Urinary bladder (tissue), 4 donors: Measurements from ENCODE around the gene CLTCL1. TPM values are rescaled to one million over a fixed set of nuclear protein-coding genes. Genes with fewer than 3 reads are reported as not detected.
"Not testable (repeated sequence)": the region's sequence is repeated elsewhere in the genome, so short reads cannot be mapped to it uniquely, and the experiment has no call there.

Experiments used
- DNase-seq: peaks from one replicate; pipeline ENCODE4 v3.0.0-alpha.2; 2015; ENCODE audit errors: extremely low spot score
- H3K27ac ChIP-seq: one replicate; pipeline ENCODE4 v1.5.1; 2013; ENCODE audit warnings: low read depth, mild to moderate bottlenecking, moderate library complexity
- H3K36me3 ChIP-seq: one replicate; pipeline ENCODE4 v1.6.1; 2013; ENCODE audit warnings: mild to moderate bottlenecking, moderate library complexity; ENCODE audit not compliant: insufficient read depth
- H3K4me1 ChIP-seq: one replicate; pipeline ENCODE4 v1.6.1; 2013; ENCODE audit warnings: mild to moderate bottlenecking, moderate library complexity; ENCODE audit not compliant: insufficient read depth
- H3K4me3 ChIP-seq: one replicate; pipeline ENCODE4 v1.5.1; 2013; ENCODE audit warnings: low read depth, low read length
- WGBS: extraction: QIAGEN DNeasy Blood & Tissue Kit; methylation state at CpG from one replicate; pipeline ENCODE4 v1.1.7; 2013; 5-methylcytosine and 5-hydroxymethylcytosine counted together
- polyA plus RNA-seq: library from polyadenylated mRNA; stranded (reverse); fragments of 200-250 nt; gene quantifications from one replicate; pipeline ENCODE4 v1.2.3, GENCODE V29; 2013
- total RNA-seq: library from RNA; depleted of rRNA; stranded (reverse); fragments of >200 nt; gene quantifications from one replicate; pipeline ENCODE4 v1.2.3, GENCODE V29; 2014
- donor health status: healthy with polysubstance abuse.
- donor health status: healthy.

CLTCL1 gene
- total and polyA plus RNA-seq, 2 donors, result 6.0 to 7.0 TPM

GRCh38 chr22:19279143-19279542 is 12.4 kb downstream of the CLTCL1 start:
- H3K4me1 ChIP-seq, DNase-seq, H3K36me3 ChIP-seq, H3K4me3 ChIP-seq, H3K27ac ChIP-seq: not testable (repeated sequence)
- whole genome bisulfite sequencing, result 96% methylated on average over 10 of the region's 10 CpGs

- no peak for DNase-seq
- 94% methylated on average over 8 of the region's 8 CpGs for WGBS
- Histone ChIP-seq H3K27ac (no peak overlapping the region), H3K4me3 (no peak overlapping the region), H3K4me1 (no peaks in the 10 kb centered on the region), H3K36me3 (no peaks in the 10 kb centered on the region)
Observed at GRCh38 chr22:19277785-19278184, 13.7 kb downstream of the CLTCL1 start.

GRCh38 chr22:19275919-19276600 is 15.5 kb downstream of the CLTCL1 start:
- WGBS, result 40% methylated on average over 6 of the region's 6 CpGs
- H3K27ac ChIP-seq, result no peak overlapping the region
- DNase-seq, result no peak
- H3K4me3 ChIP-seq, result no peak overlapping the region
- H3K36me3 ChIP-seq, result no peaks in the 10 kb centered on the region
- H3K4me1 ChIP-seq, result no peaks in the 10 kb centered on the region

- H3K27ac ChIP-seq, result no peak overlapping the region
- no peaks in the 10 kb centered on the region for H3K36me3 ChIP-seq
- no peak overlapping the region for H3K4me3 ChIP-seq
- whole genome bisulfite sequencing, result 86% methylated on average over 7 of the region's 7 CpGs
- no peak for DNase-seq
- H3K4me1 ChIP-seq, result no peaks in the 10 kb centered on the region
Observed at GRCh38 chr22:19275513-19275912, 16.0 kb downstream of the CLTCL1 start.

GRCh38 chr22:19275104-19275503 is 16.4 kb downstream of the CLTCL1 start:
- Histone ChIP-seq H3K4me1 (no peaks in the 10 kb centered on the region), H3K4me3 (no peak overlapping the region), H3K27ac (no peak overlapping the region), H3K36me3 (no peaks in the 10 kb centered on the region)
- DNase-seq, result no peak
- WGBS, result 92% methylated on average over 8 of the region's 8 CpGs

- Histone ChIP-seq H3K36me3 (no peaks in the 10 kb centered on the region), H3K4me1 (no peaks in the 10 kb centered on the region), H3K27ac (no peak overlapping the region), H3K4me3 (no peak overlapping the region)
- 81% methylated on average over 10 of the region's 10 CpGs for WGBS
- no peak for DNase-seq
Observed at GRCh38 chr22:19271856-19272535, 19.5 kb downstream of the CLTCL1 start.

- Histone ChIP-seq H3K27ac (no peak overlapping the region), H3K4me3 (no peak overlapping the region), H3K36me3 (no peaks in the 10 kb centered on the region), H3K4me1 (no peaks in the 10 kb centered on the region)
- WGBS, result 69% methylated on average over 4 of the region's 4 CpGs
- DNase-seq, result no peak
Observed at GRCh38 chr22:19271273-19271855, 20.2 kb downstream of the CLTCL1 start.

GRCh38 chr22:19270873-19271272 is 20.6 kb downstream of the CLTCL1 start:
- no peak for DNase-seq
- 95% methylated on average over 1 of the region's 1 CpG for WGBS
- H3K27ac ChIP-seq, result no peak overlapping the region

GRCh38 chr22:19266547-19267086 is 24.9 kb downstream of the CLTCL1 start:
- DNase-seq, result no peak
- no peaks in the 10 kb centered on the region for H3K4me1 ChIP-seq
- H3K4me3 ChIP-seq, result no peak overlapping the region
- H3K36me3 ChIP-seq, result no peaks in the 10 kb centered on the region
- no peak overlapping the region for H3K27ac ChIP-seq
- WGBS, result 89% methylated on average over 2 of the region's 2 CpGs

More at GRCh38 chr22:19270873-19271272, 20.6 kb downstream of the CLTCL1 start:
- Histone ChIP-seq H3K36me3 (no peaks in the 10 kb centered on the region), H3K4me1 (no peaks in the 10 kb centered on the region), H3K4me3 (no peak overlapping the region)

- no peak for DNase-seq
- Histone ChIP-seq H3K27ac (no peak overlapping the region), H3K4me1 (no peaks in the 10 kb centered on the region), H3K4me3 (no peak overlapping the region), H3K36me3 (no peaks in the 10 kb centered on the region)
- WGBS, result 98% methylated on average over 2 of the region's 2 CpGs
Observed at GRCh38 chr22:19265779-19266178, 25.7 kb downstream of the CLTCL1 start.

- WGBS, result 89% methylated on average over 6 of the region's 6 CpGs
- Histone ChIP-seq H3K36me3 (no peaks in the 10 kb centered on the region), H3K4me3 (no peak overlapping the region), H3K27ac (no peak overlapping the region), H3K4me1 (no peaks in the 10 kb centered on the region)
- DNase-seq, result no peak
Observed at GRCh38 chr22:19260804-19261203, 30.7 kb downstream of the CLTCL1 start.

- no peak for DNase-seq
- Histone ChIP-seq H3K4me3 (no peak overlapping the region), H3K36me3 (no peaks in the 10 kb centered on the region), H3K27ac (no peak overlapping the region), H3K4me1 (no peaks in the 10 kb centered on the region)
- WGBS, result 95% methylated on average over 6 of the region's 6 CpGs
Observed at GRCh38 chr22:19260194-19260593, 31.3 kb downstream of the CLTCL1 start.

- 96% methylated on average over 4 of the region's 4 CpGs for WGBS
- H3K36me3 ChIP-seq, H3K4me1 ChIP-seq, H3K27ac ChIP-seq, H3K4me3 ChIP-seq, DNase-seq: not testable (repeated sequence)
Observed at GRCh38 chr22:19258968-19259288, 32.6 kb downstream of the CLTCL1 start.

GRCh38 chr22:19258371-19258770 is 33.1 kb downstream of the CLTCL1 start:
- H3K4me1 ChIP-seq, result no peaks in the 10 kb centered on the region
- DNase-seq, result no peak
- H3K4me3 ChIP-seq, result no peak overlapping the region
- no peak overlapping the region for H3K27ac ChIP-seq
- 94% methylated on average over 7 of the region's 7 CpGs for WGBS
- no peaks in the 10 kb centered on the region for H3K36me3 ChIP-seq
